RWPE2 (cell line): ENCODE measurements around the gene TAF13.
"Not testable (repeated sequence)": the region's sequence is repeated elsewhere in the genome, so short reads cannot be mapped to it uniquely, and the experiment has no call there.

ENCODE experiments used
- ATAC-seq: fragments of 200-7000 bp; cut with Tn5 transposase; 3 replicates; pipeline ENCODE4 v1.9.1; 2021; ENCODE audit warnings: low read depth
- DNase-seq: peaks from one replicate; pipeline ENCODE4 v3.0.0-alpha.2; 2020; ENCODE audit warnings: low spot score
- H3K27ac ChIP-seq: fragments of 450-650 bp; 2 replicates; pipeline ENCODE4 v1.5.1; 2017; ENCODE audit warnings: mild to moderate bottlenecking; ENCODE audit not compliant: poor library complexity, severe bottlenecking
- H3K27me3 ChIP-seq: fragments of 250-450 bp; sonication (Bioruptor Pico); 2 replicates; pipeline ENCODE4 v1.5.1; 2021; ENCODE audit warnings: mild to moderate bottlenecking, moderate library complexity; ENCODE audit not compliant: insufficient read depth, poor library complexity, severe bottlenecking
- H3K36me3 ChIP-seq: fragments of 250-450 bp; sonication (Bioruptor Pico); 2 replicates; pipeline ENCODE4 v1.5.1; 2020; ENCODE audit warnings: low read depth, mild to moderate bottlenecking, moderate library complexity
- H3K4me1 ChIP-seq: fragments of 250-450 bp; sonication (Bioruptor Pico); 2 replicates; pipeline ENCODE4 v1.5.1; 2021; ENCODE audit warnings: mild to moderate bottlenecking, moderate library complexity; ENCODE audit not compliant: insufficient read depth, poor library complexity, severe bottlenecking
- H3K4me3 ChIP-seq: fragments of 250-450 bp; sonication (Bioruptor Pico); 2 replicates; pipeline ENCODE4 v1.5.1; 2021; ENCODE audit warnings: mild to moderate bottlenecking, moderate library complexity; ENCODE audit not compliant: severe bottlenecking
- H3K9me3 ChIP-seq: fragments of 250-450 bp; sonication (Bioruptor Pico); 2 replicates; pipeline ENCODE4 v1.5.1; 2021; ENCODE audit warnings: mild to moderate bottlenecking, moderate library complexity; ENCODE audit not compliant: severe bottlenecking
- CTCF ChIP-seq: fragments of 450-650 bp; IDR thresholded peaks from one replicate; pipeline ENCODE4 v1.5.1; 2017; ENCODE audit warnings: mild to moderate bottlenecking, moderate library complexity; ENCODE audit not compliant: poor library complexity, severe bottlenecking

The TAF13 gene

GRCh38 chr1:109065137-109065536 is 10.7 kb downstream of the TAF13 start:
- no peak for DNase-seq
- H3K36me3 ChIP-seq, result peaks cover 57% of the 10 kb centered on the region

GRCh38 chr1:109061183-109061582 is 14.6 kb downstream of the TAF13 start:
- no peaks in the 10 kb centered on the region for H3K4me1 ChIP-seq
- H3K27me3 ChIP-seq, result no peaks in the 10 kb centered on the region
- H3K36me3 ChIP-seq, result peaks cover 31% of the 10 kb centered on the region
- TF ChIP-seq CTCF, result no peak
- H3K4me3 ChIP-seq, result no peak overlapping the region
- DNase-seq (no peak), ATAC-seq (no peak)
- H3K27ac ChIP-seq, result no peak overlapping the region
- no peaks in the 10 kb centered on the region for H3K9me3 ChIP-seq

More at GRCh38 chr1:109065137-109065536, 10.7 kb downstream of the TAF13 start:
- no peak for TF ChIP-seq CTCF
- no peaks in the 10 kb centered on the region for H3K9me3 ChIP-seq
- no peak for ATAC-seq
- H3K27me3 ChIP-seq, result no peaks in the 10 kb centered on the region
- no peaks in the 10 kb centered on the region for H3K4me1 ChIP-seq
- H3K27ac ChIP-seq, result no peak overlapping the region
- no peak overlapping the region for H3K4me3 ChIP-seq

GRCh38 chr1:109060707-109061106 is 15.1 kb downstream of the TAF13 start:
- no peak for TF ChIP-seq CTCF
- DNase-seq, result no peak
- ATAC-seq, result no peak
- no peaks in the 10 kb centered on the region for H3K27me3 ChIP-seq
- H3K27ac ChIP-seq, result no peak overlapping the region
- H3K4me3 ChIP-seq, result no peak overlapping the region
- no peaks in the 10 kb centered on the region for H3K9me3 ChIP-seq
- H3K36me3 ChIP-seq, result peaks cover 27% of the 10 kb centered on the region
- H3K4me1 ChIP-seq, result no peaks in the 10 kb centered on the region

GRCh38 chr1:109059026-109059425 is 16.8 kb downstream of the TAF13 start:
- no peak for TF ChIP-seq CTCF

GRCh38 chr1:109056064-109056463 is 19.7 kb downstream of the TAF13 start:
- H3K27ac ChIP-seq, result no peak overlapping the region
- ATAC-seq, result no peak
- no peak for DNase-seq
- H3K36me3 ChIP-seq, result no peaks in the 10 kb centered on the region
- no peaks in the 10 kb centered on the region for H3K9me3 ChIP-seq
- H3K27me3 ChIP-seq, result no peaks in the 10 kb centered on the region
- TF ChIP-seq CTCF, result no peak
- H3K4me1 ChIP-seq, result no peaks in the 10 kb centered on the region
- no peak overlapping the region for H3K4me3 ChIP-seq

More at GRCh38 chr1:109059026-109059425, 16.8 kb downstream of the TAF13 start:
- Histone ChIP-seq H3K4me1 (no peaks in the 10 kb centered on the region), H3K36me3 (peaks cover 11% of the 10 kb centered on the region), H3K27ac (no peak overlapping the region), H3K4me3 (no peak overlapping the region), H3K9me3 (no peaks in the 10 kb centered on the region), H3K27me3 (no peaks in the 10 kb centered on the region)
- ATAC-seq (no peak), DNase-seq (no peak)

GRCh38 chr1:109052145-109052544 is 23.7 kb downstream of the TAF13 start:
- not testable (repeated sequence) for DNase-seq, H3K27ac ChIP-seq, ATAC-seq, H3K9me3 ChIP-seq, H3K27me3 ChIP-seq, H3K36me3 ChIP-seq, H3K4me3 ChIP-seq
- H3K4me1 ChIP-seq, result peaks cover 14% of the 10 kb centered on the region
